ENCODE data around the gene SUSD3.
"Not testable (repeated sequence)": the region's sequence is repeated elsewhere in the genome, so short reads cannot be mapped to it uniquely, and the experiment has no call there.

DNA sequence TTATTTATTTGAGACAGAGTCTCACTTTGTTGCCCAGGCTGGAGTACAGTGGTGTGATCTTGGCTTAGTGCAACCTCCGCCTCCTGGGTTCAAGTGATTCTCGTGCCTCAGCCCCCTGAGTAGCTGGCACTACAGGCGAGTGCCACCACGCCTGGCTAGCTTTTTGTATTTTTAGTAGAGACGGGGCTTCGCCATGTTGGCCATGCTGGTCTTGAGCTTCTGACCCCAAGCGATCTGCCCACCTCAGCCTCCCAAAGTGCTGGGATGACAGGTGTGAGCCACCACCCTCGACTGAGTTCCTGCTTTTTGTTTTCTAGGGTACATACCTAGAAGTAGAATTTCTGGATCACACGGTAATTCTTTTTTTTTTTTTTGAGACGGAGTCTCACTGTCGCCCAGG lies 42.6 kb downstream of the SUSD3 start:
- not testable (repeated sequence) for TF ChIP-seq CTCF (IDR thresholded peaks at IDR 0.05; ENCODE audit: low read depth, low read length); EZH2phosphoT487 (IDR thresholded peaks at IDR 0.05; ENCODE audit: low read depth)
